Measurements from ENCODE around the gene ANKS1B.

The ANKS1B gene

DNA sequence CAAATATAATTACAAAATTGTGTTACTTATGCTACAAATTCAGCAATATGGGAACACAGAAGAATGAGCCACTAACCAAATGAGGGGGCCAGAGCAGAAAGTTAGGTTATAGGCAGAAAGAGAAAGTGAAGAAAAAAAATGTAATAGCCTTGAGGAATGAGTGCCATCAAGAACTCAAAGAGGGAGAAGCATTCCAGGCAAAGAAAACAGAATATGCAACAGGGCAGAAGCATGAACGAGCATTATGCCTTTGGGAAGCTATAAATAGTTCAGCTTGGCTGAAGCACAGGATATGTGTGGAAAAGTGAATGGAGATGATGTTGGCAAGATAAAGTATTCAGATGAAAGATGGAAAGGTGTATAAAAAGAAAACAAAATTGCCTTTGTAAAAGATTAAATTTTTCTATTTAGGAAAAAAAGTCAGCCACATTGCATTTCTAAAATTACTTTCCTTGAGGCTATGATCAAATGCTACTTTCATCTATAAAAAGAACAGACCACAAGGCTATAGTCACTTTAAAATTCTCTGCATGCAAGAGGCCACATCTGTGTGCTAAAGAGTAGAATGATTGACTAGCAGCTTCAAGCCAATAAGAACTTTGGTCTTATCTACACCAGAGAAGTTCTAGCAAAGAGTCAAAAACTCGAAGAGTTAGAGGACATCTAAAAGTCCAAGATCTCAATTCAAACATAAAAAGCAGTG is 530.7 kb downstream of the ANKS1B start:
- ChIA-PET POLR2A (ENCODE audit: low non-redundant PET) (no interaction called here), CTCF (no interaction called here)
- no peak overlapping the region for H3K27ac ChIP-seq
- DNase-seq (ENCODE audit: low spot score), result no peak
- TF ChIP-seq, protein P1, sequence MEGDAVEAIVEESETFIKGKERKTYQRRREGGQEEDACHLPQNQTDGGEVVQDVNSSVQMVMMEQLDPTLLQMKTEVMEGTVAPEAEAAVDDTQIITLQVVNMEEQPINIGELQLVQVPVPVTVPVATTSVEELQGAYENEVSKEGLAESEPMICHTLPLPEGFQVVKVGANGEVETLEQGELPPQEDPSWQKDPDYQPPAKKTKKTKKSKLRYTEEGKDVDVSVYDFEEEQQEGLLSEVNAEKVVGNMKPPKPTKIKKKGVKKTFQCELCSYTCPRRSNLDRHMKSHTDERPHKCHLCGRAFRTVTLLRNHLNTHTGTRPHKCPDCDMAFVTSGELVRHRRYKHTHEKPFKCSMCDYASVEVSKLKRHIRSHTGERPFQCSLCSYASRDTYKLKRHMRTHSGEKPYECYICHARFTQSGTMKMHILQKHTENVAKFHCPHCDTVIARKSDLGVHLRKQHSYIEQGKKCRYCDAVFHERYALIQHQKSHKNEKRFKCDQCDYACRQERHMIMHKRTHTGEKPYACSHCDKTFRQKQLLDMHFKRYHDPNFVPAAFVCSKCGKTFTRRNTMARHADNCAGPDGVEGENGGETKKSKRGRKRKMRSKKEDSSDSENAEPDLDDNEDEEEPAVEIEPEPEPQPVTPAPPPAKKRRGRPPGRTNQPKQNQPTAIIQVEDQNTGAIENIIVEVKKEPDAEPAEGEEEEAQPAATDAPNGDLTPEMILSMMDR (conservative IDR thresholded peaks at IDR 0.05; ENCODE audit: low read depth), result no peak

DNA sequence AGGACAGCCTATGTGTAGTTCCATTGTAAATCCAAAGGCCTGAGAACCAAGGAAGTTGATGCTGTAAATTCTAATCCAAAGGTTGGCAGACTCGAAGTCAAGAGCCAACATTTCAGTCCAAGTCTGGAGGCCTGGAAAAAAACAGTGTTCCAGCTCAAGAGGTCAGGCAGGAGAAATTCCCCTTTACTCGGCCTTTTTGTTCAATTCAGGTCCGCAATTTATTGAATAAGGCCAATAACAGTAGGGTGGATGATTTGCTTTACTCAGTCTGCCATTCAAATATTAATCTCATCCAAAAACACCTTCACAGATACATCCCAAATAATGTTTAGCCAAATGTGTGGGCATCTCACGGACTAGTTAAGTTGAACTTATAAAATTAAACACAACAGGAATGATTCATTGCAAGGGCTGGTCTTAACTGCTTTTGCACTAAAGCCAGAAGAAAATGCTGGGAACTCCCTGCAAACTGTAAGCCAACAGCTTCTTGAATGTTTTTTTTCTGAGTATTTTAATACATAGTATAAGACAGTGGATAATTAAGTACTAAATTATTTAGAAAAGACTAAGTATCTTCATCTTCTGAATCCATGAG is 534.6 kb downstream of the ANKS1B start:
- no peak overlapping the region for H3K27ac ChIP-seq
- ChIA-PET POLR2A (ENCODE audit: low non-redundant PET) (no interaction called here), CTCF (no interaction called here)
- DNase-seq (ENCODE audit: low spot score), result no peak
- TF ChIP-seq, protein P1 (conservative IDR thresholded peaks at IDR 0.05; ENCODE audit: low read depth), result no peak

DNA sequence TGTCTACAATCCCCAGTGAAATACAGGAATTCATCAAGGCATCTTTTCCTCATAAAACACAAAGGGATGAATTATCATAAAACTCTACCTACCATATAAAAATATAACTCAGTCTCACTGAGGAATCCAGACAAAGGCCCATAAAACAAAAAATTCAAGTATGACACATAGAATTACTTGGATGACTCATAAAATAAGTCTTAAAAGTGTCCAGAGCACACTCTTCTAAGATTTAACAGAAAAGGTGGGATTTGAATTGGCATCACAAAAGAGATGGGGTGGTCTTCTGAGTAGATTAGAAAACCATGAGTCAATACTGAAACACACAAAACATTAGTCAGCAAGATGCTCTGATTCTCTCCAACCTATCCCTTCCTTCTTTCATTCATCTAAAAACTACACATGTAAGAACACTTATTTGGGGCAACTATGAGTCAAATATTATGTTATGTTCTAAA is 539.8 kb downstream of the ANKS1B start:
- TF ChIP-seq, protein P1 (conservative IDR thresholded peaks at IDR 0.05; ENCODE audit: low read depth), result no peak
- ChIA-PET POLR2A (ENCODE audit: low non-redundant PET) (no interaction called here), CTCF (no interaction called here)
- peak; percentile 2 for DNase-seq (ENCODE audit: low spot score)
- no peak overlapping the region for H3K27ac ChIP-seq

DNA sequence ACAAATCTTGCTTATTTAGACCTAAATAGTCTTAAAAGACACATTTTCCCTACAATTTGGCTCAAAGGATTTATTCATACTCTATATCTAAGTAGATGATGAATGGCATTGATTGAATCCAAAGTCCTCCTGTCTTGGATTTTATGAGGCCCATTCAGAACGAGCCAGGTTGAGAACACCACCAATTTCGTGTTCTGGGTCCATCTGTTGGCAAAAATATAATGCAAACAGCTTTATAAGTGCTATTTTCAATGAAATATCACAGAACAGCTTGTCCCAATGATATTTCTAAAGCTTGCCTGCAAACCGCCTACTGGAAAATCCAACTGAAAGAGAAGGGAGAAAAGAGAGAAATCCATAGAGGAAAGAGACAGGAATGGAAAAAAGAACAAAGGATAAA is 542.0 kb downstream of the ANKS1B start:
- ChIA-PET CTCF (no interaction called here), POLR2A (ENCODE audit: low non-redundant PET) (no interaction called here)
- no peak for DNase-seq (ENCODE audit: low spot score)
- no peak overlapping the region for H3K27ac ChIP-seq
- TF ChIP-seq, protein P1 (conservative IDR thresholded peaks at IDR 0.05; ENCODE audit: low read depth), result no peak

DNA sequence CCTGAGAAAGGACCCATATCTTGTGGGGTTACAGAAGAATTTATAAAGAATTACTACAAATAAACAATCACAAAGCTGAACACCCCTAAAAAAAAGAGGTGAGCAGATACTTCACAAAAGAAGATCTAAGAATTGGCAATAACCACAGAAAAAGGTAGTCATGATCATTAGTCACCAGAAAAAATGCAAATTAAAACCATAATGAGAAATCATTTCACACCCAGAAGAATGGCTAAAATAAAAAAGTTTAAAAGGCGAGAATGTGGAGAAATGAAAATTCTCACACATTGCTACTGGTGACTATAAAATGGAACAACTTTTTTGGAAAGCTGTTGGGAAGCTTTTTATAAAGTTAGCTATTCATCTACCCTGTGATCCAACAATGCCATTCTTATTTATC is 545.3 kb downstream of the ANKS1B start:
- TF ChIP-seq, protein P1 (conservative IDR thresholded peaks at IDR 0.05; ENCODE audit: low read depth), result no peak
- ChIA-PET POLR2A (ENCODE audit: low non-redundant PET) (no interaction called here), CTCF (no interaction called here)
- no peak overlapping the region for H3K27ac ChIP-seq
- DNase-seq (ENCODE audit: low spot score), result no peak

DNA sequence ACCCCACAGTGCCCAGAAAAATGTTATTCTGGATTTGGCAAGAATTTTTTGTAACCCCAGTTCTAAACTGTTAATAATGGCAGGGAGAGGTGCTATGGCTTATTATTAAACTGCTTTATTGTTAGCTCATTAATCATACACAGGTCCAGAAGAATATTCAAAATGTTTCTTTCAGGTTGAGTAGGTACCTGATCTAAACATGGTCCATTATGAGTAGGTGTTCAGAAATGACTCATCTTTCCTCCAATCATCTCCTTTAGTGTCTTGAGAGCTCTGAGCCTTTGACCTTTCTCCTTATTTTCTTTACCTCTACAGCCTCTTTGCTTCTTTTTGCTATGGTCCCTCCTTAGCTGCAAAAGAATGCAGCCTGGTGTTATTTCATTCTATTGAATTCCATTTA is 548.2 kb downstream of the ANKS1B start:
- H3K27ac ChIP-seq, result no peak overlapping the region
- ChIA-PET CTCF (no interaction called here), POLR2A (ENCODE audit: low non-redundant PET) (no interaction called here)
- no peak for DNase-seq (ENCODE audit: low spot score)
- TF ChIP-seq, protein P1 (conservative IDR thresholded peaks at IDR 0.05; ENCODE audit: low read depth), result no peak
